Heart left ventricle (tissue), 16 donors: ENCODE measurements around the gene MPLKIP. TPM values are rescaled to one million over a fixed set of nuclear protein-coding genes. Genes with fewer than 3 reads are reported as not detected.

ENCODE experiments used
- ATAC-seq, 4 donors: fragments of 200-7000 bp; cut with Tn5 transposase; one replicate each; pipeline ENCODE4 v1.9.1; 2020 to 2022; ENCODE audit warnings: moderate library complexity in 4 of 4, mild to moderate bottlenecking in 3 of 4, moderate number of reproducible peaks in 1 of 4
- DNase-seq, 5 donors: peaks; one replicate each; pipeline ENCODE4 v3.0.0-alpha.2; 2020
- H3K27ac ChIP-seq, 12 donors: fragments of 200-600 bp; sonication (generic) in 4 of 12; one replicate each; pipeline versions ENCODE4 v1.5.0 to v1.8.0; 2016 to 2022; ENCODE audit warnings: mild to moderate bottlenecking in 2 of 12
- H3K27me3 ChIP-seq, 9 donors: fragments of 200-600 bp; sonication (generic) in 2 of 9; one replicate each; pipeline versions ENCODE4 v1.5.1 to v1.8.0; 2016 to 2022; ENCODE audit warnings: mild to moderate bottlenecking in 3 of 9
- H3K36me3 ChIP-seq, 9 donors: fragments of 200-600 bp; sonication (generic) in 2 of 9; one replicate each; pipeline versions ENCODE4 v1.5.0 to v1.8.0; 2018 to 2022; ENCODE audit warnings: mild to moderate bottlenecking in 2 of 9
- H3K4me1 ChIP-seq, 12 donors: fragments of 200-600 bp; sonication (generic) in 4 of 12; one replicate each; pipeline versions ENCODE4 v1.5.0 to v1.8.0; 2016 to 2022; ENCODE audit warnings: mild to moderate bottlenecking in 3 of 12
- H3K4me3 ChIP-seq, 12 donors: fragments of 200-600 bp; sonication (generic) in 4 of 12; one replicate each; pipeline versions ENCODE4 v1.5.0 to v1.8.0; 2017 to 2022; ENCODE audit warnings: mild to moderate bottlenecking in 9 of 12, moderate library complexity in 4 of 12
- H3K9me3 ChIP-seq, 12 donors: fragments of 200-600 bp; sonication (generic) in 4 of 12; one replicate each; pipeline versions ENCODE4 v1.5.0 to v1.8.0; 2016 to 2022; ENCODE audit warnings: mild to moderate bottlenecking in 1 of 12
- POLR2A ChIP-seq, 2 donors: fragments of 450-650 bp; IDR thresholded peaks; one replicate each; pipeline ENCODE4 v1.6.1; 2017; ENCODE audit warnings: antibody characterized with exemption in 2 of 2, mild to moderate bottlenecking in 2 of 2, moderate library complexity in 2 of 2
- WGBS, 4 donors: extraction: QIAGEN DNeasy Blood & Tissue Kit in 2 of 4; methylation state at CpG; one replicate each; pipeline versions ENCODE4 v1.1.5 to v1.1.7; 2013 to 2018; 5-methylcytosine and 5-hydroxymethylcytosine counted together
- intact Hi-C, 10 donors: fragments of 100-400 bp; cut with DNase I; formaldehyde crosslinking; loops; one replicate each; pipeline versions ENCODE4 v1.11.1 to v1.14.2; 2022
- polyA plus RNA-seq, 2 donors: library from polyadenylated mRNA; stranded (reverse); fragments of 200-250 nt; gene quantifications; one replicate each; pipeline ENCODE4 v1.2.3, GENCODE V29; 2013
- total RNA-seq, 9 donors: library from RNA; depleted of rRNA in 2 of 9; stranded (reverse); fragments of >200 nt in 2 of 9; fragmentation: NEBNext Ultra II Directional in 3 of 9; extraction: Animal tissue kit (Norgen Biotek cat#: 25700) in 3 of 9; gene quantifications; one replicate each; pipeline versions ENCODE4 v1.1.0 to v1.2.4, GENCODE V29; 2016 to 2023
- TF ChIP-seq, protein P1 (sequence below), 12 donors: fragments of 200-600 bp; sonication (generic) in 4 of 12; IDR thresholded peaks; one replicate each; pipeline versions ENCODE4 v1.5.0 to v1.8.0; 2018 to 2022; ENCODE audit warnings: antibody characterized with exemption in 12 of 12, mild to moderate bottlenecking in 5 of 12
- donor health status: ischemic (EF 13 %, LVEDD 7.1; RV severe dilation, severe dysfunction).
- donor health status: healthy with polysubstance abuse.
- donor health status: DM: no; HTN: yes; CAD: no.
- donor health status: DM: no; HTN: no; CAD: no.
- donor health status: ischemic (EF 25% LVEDD 6.9; RV normal size, moderate dysfunction).
- donor health status: ischemic (EF 25% LVEDD 5.7; RV mildly dilated, moderate dysfunction).
- donor health status: healthy.
- donor health status: DM: yes; HTN: yes; CAD: no.
- donor health status: ischemic (EF 35%, LVEDD 5.7; RV mildly dilated, moderate dysfunction).
- donor health status: nonischemic (EF 11% LVEDD 7.7; RV severe dilation, severe dysfunction).
- donor health status: DM: yes; HTN: yes; CAD: no.
- donor health status: PGD.
- donor health status: ischemic (EF 29% LVEDD 5.4; RV normal size, mild dysfunction).
- donor health status: nonischemic (EF 23%, LVEDD 6.1; RV moderate dilation, normal function).

Gene MPLKIP
- total and polyA plus RNA-seq, 11 donors = 12.0 to 25.6 (median 17.4) TPM

- Histone ChIP-seq H3K27me3 (no peaks in the 10 kb centered on the region), H3K36me3 (peaks cover 0 to 4% (median 0%) of the 10 kb centered on the region in 9 donors), H3K4me1 (peaks cover 0 to 12% (median 3%) of the 10 kb centered on the region in 12 donors), H3K9me3 (no peaks in the 10 kb centered on the region), H3K27ac (no peak overlapping the region), H3K4me3 (no peak overlapping the region)
- TF ChIP-seq POLR2A (IDR thresholded peaks at IDR 0.05) = no peak
- DNase-seq (no peak), ATAC-seq (no peak)
- intact Hi-C loops = no loop called here
- 62 to 75% (median 71%) methylated on average over 2 of the region's 2 CpGs for WGBS, 4 donors
Measured at GRCh38 chr7:40102897-40103296, 31.5 kb downstream of the MPLKIP start.

DNA sequence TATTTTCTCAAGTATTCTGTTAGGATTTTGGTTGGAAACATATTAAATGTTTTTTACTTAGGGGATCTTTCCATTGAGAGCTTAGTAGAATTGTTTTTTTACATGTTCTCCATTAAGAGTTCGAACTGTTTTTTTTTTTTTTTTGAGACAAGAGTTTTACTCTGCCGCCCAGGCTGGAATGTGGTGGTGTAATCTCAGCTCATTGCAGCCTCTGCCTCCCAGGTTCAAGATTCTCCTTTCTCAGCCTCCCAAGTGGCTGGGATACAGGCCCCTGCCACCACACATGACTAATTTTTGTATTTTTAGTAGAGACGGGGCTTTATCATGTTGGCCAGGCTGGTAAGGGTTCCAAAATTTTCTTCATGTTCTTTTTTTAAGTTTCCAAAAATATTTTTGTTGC lies 33.2 kb downstream of the MPLKIP start:
- TF ChIP-seq, protein P1, sequence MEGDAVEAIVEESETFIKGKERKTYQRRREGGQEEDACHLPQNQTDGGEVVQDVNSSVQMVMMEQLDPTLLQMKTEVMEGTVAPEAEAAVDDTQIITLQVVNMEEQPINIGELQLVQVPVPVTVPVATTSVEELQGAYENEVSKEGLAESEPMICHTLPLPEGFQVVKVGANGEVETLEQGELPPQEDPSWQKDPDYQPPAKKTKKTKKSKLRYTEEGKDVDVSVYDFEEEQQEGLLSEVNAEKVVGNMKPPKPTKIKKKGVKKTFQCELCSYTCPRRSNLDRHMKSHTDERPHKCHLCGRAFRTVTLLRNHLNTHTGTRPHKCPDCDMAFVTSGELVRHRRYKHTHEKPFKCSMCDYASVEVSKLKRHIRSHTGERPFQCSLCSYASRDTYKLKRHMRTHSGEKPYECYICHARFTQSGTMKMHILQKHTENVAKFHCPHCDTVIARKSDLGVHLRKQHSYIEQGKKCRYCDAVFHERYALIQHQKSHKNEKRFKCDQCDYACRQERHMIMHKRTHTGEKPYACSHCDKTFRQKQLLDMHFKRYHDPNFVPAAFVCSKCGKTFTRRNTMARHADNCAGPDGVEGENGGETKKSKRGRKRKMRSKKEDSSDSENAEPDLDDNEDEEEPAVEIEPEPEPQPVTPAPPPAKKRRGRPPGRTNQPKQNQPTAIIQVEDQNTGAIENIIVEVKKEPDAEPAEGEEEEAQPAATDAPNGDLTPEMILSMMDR (IDR thresholded peaks at IDR 0.05) = no peak
- TF ChIP-seq POLR2A (IDR thresholded peaks at IDR 0.05) = no peak
- Histone ChIP-seq H3K4me3 (no peak overlapping the region), H3K9me3 (no peaks in the 10 kb centered on the region), H3K36me3 (peaks cover 0 to 15% (median 0%) of the 10 kb centered on the region in 9 donors), H3K4me1 (peaks cover 0 to 16% (median 5%) of the 10 kb centered on the region in 12 donors), H3K27ac (no peak overlapping the region), H3K27me3 (no peaks in the 10 kb centered on the region)
- intact Hi-C loops = no loop called here
- WGBS, 4 donors = 73 to 82% (median 76%) methylated on average over 3 of the region's 3 CpGs
- no peak for ATAC-seq
- no peak for DNase-seq

GRCh38 chr7:40099837-40100236 lies 34.6 kb downstream of the MPLKIP start:
- peaks cover 0 to 28% (median 9%) of the 10 kb centered on the region in 9 donors for H3K36me3 ChIP-seq
- intact Hi-C loops = loop anchor here in 1 of 10 donors (10.0 kb wide), 1 partner anchor 55 kb away; no protein-coding TSS in a partner anchor
- TF ChIP-seq, protein P1 (IDR thresholded peaks at IDR 0.05) = no peak
- TF ChIP-seq POLR2A (IDR thresholded peaks at IDR 0.05) = no peak
- H3K9me3 ChIP-seq = no peaks in the 10 kb centered on the region
- H3K4me3 ChIP-seq = no peak overlapping the region
- H3K27ac ChIP-seq = no peak overlapping the region
- DNase-seq (no peak), ATAC-seq (no peak)
- peaks cover 0 to 23% (median 3%) of the 10 kb centered on the region in 12 donors for H3K4me1 ChIP-seq
- WGBS, 4 donors = 95 to 100% (median 97%) methylated on average over 4 of the region's 4 CpGs
- H3K27me3 ChIP-seq = no peaks in the 10 kb centered on the region

- Histone ChIP-seq H3K36me3 (peaks cover 0 to 39% (median 19%) of the 10 kb centered on the region in 9 donors), H3K4me1 (peaks cover 0 to 23% (median 3%) of the 10 kb centered on the region in 12 donors)
Measured at GRCh38 chr7:40098810-40099209, 35.6 kb downstream of the MPLKIP start.

GRCh38 chr7:40097728-40098127 lies 36.7 kb downstream of the MPLKIP start:
- no peak for ATAC-seq

More at GRCh38 chr7:40098810-40099209, 35.6 kb downstream of the MPLKIP start:
- ATAC-seq (no peak), DNase-seq (no peak)
- Histone ChIP-seq H3K9me3 (no peaks in the 10 kb centered on the region), H3K4me3 (no peak overlapping the region), H3K27ac (no peak overlapping the region), H3K27me3 (no peaks in the 10 kb centered on the region)
- intact Hi-C loops = loop anchor here in 1 of 10 donors (10.0 kb wide), 1 partner anchor 56 kb away; no protein-coding TSS in a partner anchor
- TF ChIP-seq POLR2A (IDR thresholded peaks at IDR 0.05) = no peak

More at GRCh38 chr7:40097728-40098127, 36.7 kb downstream of the MPLKIP start:
- Histone ChIP-seq H3K4me1 (peaks cover 0 to 23% (median 3%) of the 10 kb centered on the region in 12 donors), H3K36me3 (peaks cover 0 to 49% (median 30%) of the 10 kb centered on the region in 9 donors), H3K27ac (no peak overlapping the region), H3K4me3 (no peak overlapping the region), H3K9me3 (no peaks in the 10 kb centered on the region), H3K27me3 (no peaks in the 10 kb centered on the region)
- WGBS, 4 donors = 60 to 77% (median 63%) methylated on average over 2 of the region's 2 CpGs
- no peak for TF ChIP-seq POLR2A (IDR thresholded peaks at IDR 0.05)
- TF ChIP-seq, protein P1 (IDR thresholded peaks at IDR 0.05) = no peak
- intact Hi-C loops = loop anchor here in 1 of 10 donors (10.0 kb wide), 1 partner anchor 57 kb away; no protein-coding TSS in a partner anchor
- no peak for DNase-seq
